Neural crest cell (in vitro differentiated cells): ENCODE data around the gene ANO9. TPM values are rescaled to one million over a fixed set of nuclear protein-coding genes. Genes with fewer than 3 reads are reported as not detected.
"Not testable (repeated sequence)": the region's sequence is repeated elsewhere in the genome, so short reads cannot be mapped to it uniquely, and the experiment has no call there.

Source experiments
- DNase-seq: peaks from one replicate; pipeline ENCODE4 v3.0.0; 2021; ENCODE audit warnings: low read depth, mixed read lengths, low spot score
- H3K27ac Mint-ChIP-seq: one replicate; pipeline ENCODE4 v1.8.0; 2021; ENCODE audit warnings: mild to moderate bottlenecking, mixed read lengths; ENCODE audit not compliant: unreplicated experiment
- H3K27me3 Mint-ChIP-seq: 2 replicates; pipeline ENCODE4 v1.8.0; 2021; ENCODE audit warnings: low read depth, mild to moderate bottlenecking, mixed read lengths
- H3K36me3 Mint-ChIP-seq: 2 replicates; pipeline ENCODE4 v1.8.0; 2021; ENCODE audit warnings: low read depth, mild to moderate bottlenecking, mixed read lengths
- H3K4me1 Mint-ChIP-seq: 2 replicates; pipeline ENCODE4 v1.8.0; 2021; ENCODE audit warnings: mixed read lengths
- H3K4me3 Mint-ChIP-seq: one replicate; pipeline ENCODE4 v1.8.0; 2021; ENCODE audit warnings: mild to moderate bottlenecking, mixed read lengths
- H3K9me3 Mint-ChIP-seq: 2 replicates; pipeline ENCODE4 v1.8.0; 2021; ENCODE audit warnings: mixed read lengths
- total RNA-seq: library from RNA; stranded (reverse); gene quantifications from 2 replicates; pipeline ENCODE4 v1.2.1, GENCODE V29; 2021
- TF ChIP-seq, protein P1 (sequence below): fragments of 200-600 bp; sonication (generic); conservative IDR thresholded peaks from 2 replicates; pipeline ENCODE4 v1.5.0; 2021; ENCODE audit warnings: antibody characterized with exemption, mild to moderate bottlenecking

The ANO9 gene
- total RNA-seq, 1 donor from 2014 or later, result not detected

- TF ChIP-seq, protein P1, sequence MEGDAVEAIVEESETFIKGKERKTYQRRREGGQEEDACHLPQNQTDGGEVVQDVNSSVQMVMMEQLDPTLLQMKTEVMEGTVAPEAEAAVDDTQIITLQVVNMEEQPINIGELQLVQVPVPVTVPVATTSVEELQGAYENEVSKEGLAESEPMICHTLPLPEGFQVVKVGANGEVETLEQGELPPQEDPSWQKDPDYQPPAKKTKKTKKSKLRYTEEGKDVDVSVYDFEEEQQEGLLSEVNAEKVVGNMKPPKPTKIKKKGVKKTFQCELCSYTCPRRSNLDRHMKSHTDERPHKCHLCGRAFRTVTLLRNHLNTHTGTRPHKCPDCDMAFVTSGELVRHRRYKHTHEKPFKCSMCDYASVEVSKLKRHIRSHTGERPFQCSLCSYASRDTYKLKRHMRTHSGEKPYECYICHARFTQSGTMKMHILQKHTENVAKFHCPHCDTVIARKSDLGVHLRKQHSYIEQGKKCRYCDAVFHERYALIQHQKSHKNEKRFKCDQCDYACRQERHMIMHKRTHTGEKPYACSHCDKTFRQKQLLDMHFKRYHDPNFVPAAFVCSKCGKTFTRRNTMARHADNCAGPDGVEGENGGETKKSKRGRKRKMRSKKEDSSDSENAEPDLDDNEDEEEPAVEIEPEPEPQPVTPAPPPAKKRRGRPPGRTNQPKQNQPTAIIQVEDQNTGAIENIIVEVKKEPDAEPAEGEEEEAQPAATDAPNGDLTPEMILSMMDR, result peak; percentile 29
- H3K4me3 Mint-ChIP-seq, result no peak overlapping the region
- DNase-seq, result no peak
Observed at GRCh38 chr11:472272-472671, 30.5 kb upstream of the ANO9 start.

GRCh38 chr11:471468-472145 is 29.8 kb upstream of the ANO9 start:
- TF ChIP-seq, protein P1, result no peak
- no peak for DNase-seq
- no peak overlapping the region for H3K27ac Mint-ChIP-seq
- H3K4me3 Mint-ChIP-seq, result no peak overlapping the region
- no peaks in the 10 kb centered on the region for H3K9me3 Mint-ChIP-seq
- H3K36me3 Mint-ChIP-seq, result no peaks in the 10 kb centered on the region
- H3K27me3 Mint-ChIP-seq, result no peaks in the 10 kb centered on the region
- peaks cover 15% of the 10 kb centered on the region for H3K4me1 Mint-ChIP-seq

More at GRCh38 chr11:472272-472671, 30.5 kb upstream of the ANO9 start:
- no peak overlapping the region for H3K27ac Mint-ChIP-seq
- H3K4me1 Mint-ChIP-seq, result peaks cover 15% of the 10 kb centered on the region
- no peaks in the 10 kb centered on the region for H3K9me3 Mint-ChIP-seq
- no peaks in the 10 kb centered on the region for H3K36me3 Mint-ChIP-seq
- H3K27me3 Mint-ChIP-seq, result no peaks in the 10 kb centered on the region

GRCh38 chr11:469684-470560 is 28.1 kb upstream of the ANO9 start:
- H3K36me3 Mint-ChIP-seq, result no peaks in the 10 kb centered on the region
- H3K9me3 Mint-ChIP-seq, result no peaks in the 10 kb centered on the region
- H3K27me3 Mint-ChIP-seq, result no peaks in the 10 kb centered on the region
- peak overlapping the region; percentile 14 for H3K27ac Mint-ChIP-seq
- H3K4me1 Mint-ChIP-seq, result peaks cover 15% of the 10 kb centered on the region
- TF ChIP-seq, protein P1, result no peak
- DNase-seq, result no peak
- H3K4me3 Mint-ChIP-seq, result no peak overlapping the region

DNA sequence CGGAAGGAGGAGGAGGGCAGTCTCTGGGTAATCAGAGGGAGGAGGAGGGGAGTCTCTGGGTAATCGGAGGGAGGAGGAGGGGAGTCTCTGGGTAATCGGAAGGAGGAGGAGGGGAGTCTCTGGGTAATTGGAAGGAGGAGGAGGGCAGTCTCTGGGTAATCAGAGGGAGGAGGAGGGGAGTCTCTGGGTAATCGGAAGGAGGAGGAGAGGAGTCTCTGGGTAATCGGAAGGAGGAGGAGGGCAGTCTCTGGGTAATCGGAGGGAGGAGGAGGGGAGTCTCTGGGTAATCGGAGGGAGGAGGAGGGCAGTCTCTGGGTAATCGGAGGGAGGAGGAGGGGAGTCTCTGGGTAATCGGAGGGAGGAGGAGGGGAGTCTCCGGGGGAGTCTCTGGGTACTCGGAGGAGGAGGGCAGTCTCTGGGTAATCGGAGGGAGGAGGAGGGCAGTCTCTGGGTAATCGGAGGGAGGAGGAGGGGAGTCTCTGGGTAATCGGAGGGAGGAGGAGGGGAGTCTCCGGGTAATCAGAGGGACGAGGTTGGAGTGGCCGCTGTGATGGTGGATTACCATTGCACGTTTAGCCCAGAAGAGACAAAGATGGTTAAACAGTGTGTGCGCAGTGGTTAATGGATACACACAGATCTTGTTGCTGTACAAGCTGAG is 27.3 kb upstream of the ANO9 start:
- H3K4me3 Mint-ChIP-seq, DNase-seq, H3K36me3 Mint-ChIP-seq, H3K27me3 Mint-ChIP-seq, H3K9me3 Mint-ChIP-seq: not testable (repeated sequence)
- Mint-ChIP-seq H3K4me1 (peaks cover 15% of the 10 kb centered on the region), H3K27ac (peak overlapping the region; percentile 14)

DNA sequence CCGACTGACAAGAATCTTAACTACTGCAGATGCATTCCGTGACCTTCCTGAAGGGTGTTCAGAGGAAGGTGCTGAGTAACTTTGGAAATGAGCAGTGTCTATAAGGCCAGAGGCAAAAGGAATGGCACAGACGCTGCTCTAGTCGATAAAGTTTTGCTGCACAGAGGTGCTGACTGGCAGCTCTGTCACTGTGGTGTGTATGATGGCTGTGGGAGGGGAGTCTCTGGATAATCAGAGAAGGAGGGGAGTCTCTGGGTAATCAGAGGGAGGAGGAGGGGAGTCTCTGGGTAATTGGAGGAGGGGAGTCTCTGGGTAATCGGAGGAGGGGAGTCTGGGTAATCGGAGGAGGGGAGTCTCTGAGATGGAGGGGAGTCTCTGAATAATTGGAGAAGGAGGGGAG is 26.7 kb upstream of the ANO9 start:
- H3K27ac Mint-ChIP-seq, result no peak overlapping the region
- TF ChIP-seq, protein P1, result no peak
- no peak overlapping the region for H3K4me3 Mint-ChIP-seq
- no peaks in the 10 kb centered on the region for H3K27me3 Mint-ChIP-seq
- peaks cover 15% of the 10 kb centered on the region for H3K4me1 Mint-ChIP-seq
- DNase-seq, result no peak
- H3K36me3 Mint-ChIP-seq, result no peaks in the 10 kb centered on the region
- no peaks in the 10 kb centered on the region for H3K9me3 Mint-ChIP-seq
